ENCODE results near the gene FBXO11.
"Not testable (repeated sequence)": the region's sequence is repeated elsewhere in the genome, so short reads cannot be mapped to it uniquely, and the experiment has no call there.

Gene FBXO11

DNA sequence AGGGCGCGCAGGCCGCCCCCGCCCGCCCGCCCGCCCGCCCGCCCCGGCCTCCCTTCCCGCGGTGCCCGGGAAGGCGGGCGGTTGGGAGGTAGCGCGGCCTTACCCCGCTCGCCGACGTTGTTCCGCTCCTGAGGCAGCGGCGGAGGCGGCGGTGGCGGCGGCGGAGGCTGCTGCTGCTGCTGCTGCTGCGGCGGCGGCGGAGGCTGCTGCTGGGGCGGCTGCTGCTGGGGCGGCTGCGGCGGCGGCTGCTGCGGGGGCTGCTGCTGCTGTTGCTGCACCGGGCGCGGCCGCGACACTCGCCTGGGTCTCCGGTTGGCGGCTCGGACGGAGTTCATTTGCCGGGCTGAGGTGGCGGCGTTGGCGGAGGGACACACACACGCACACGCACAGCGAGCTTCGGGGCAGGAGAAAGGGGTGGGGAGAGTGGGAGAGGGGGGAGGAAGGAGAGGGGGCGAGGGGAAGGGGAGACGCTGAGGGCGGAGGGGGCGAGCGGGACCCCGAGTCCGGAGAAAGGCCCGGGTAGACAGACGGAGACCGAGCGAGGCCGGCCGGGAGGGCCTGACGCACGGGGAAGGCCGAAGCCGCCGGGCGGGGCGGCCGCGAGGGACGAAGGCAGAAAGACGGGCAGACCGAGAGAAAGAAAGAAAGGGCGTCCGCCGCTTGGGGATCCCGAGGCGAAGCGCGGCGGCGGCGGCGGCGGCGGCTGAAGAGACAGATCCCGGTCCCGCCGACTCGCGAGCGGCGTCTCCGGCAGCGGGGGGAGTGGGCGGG lies 727 bp downstream of the FBXO11 start:
- no peak for TF ChIP-seq CTCF (conservative IDR thresholded peaks at IDR 0.05; ENCODE audit: low read depth, low read length)
- peak; percentile 59 for DNase-seq (ENCODE audit: low read depth)
- peak overlapping the region; percentile 86 for H3K4me3 ChIP-seq (ENCODE audit: low read depth, low read length)

GRCh38 chr2:47903781-47904490 lies 2.4 kb downstream of the FBXO11 start:
- DNase-seq (ENCODE audit: low read depth): no peak
- TF ChIP-seq CTCF (conservative IDR thresholded peaks at IDR 0.05; ENCODE audit: low read depth, low read length): no peak
- H3K4me3 ChIP-seq (ENCODE audit: low read depth, low read length): peak overlapping the region; percentile 86

DNA sequence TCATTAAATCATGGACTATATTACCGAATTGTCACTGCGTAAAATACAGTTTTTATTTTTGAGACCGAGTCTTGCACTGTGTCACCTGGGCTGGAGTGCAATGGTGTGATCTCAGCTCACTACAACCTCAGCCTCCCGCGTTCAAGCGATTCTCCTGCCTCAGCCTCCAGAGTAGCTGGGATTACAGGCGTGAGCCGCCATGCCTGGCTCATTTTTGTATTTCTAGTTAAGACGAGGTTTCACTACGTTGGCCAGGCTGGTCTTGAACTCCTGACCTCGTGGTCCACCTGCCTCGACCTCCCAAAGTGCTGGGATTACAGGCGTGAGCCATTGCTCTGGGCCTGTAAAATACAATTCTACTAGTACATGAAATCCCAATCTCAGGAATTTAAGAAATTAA lies 4.4 kb downstream of the FBXO11 start:
- not testable (repeated sequence) for DNase-seq (ENCODE audit: low read depth); H3K4me3 ChIP-seq (ENCODE audit: low read depth, low read length)

- H3K4me3 ChIP-seq (ENCODE audit: low read depth, low read length): no peak overlapping the region
- TF ChIP-seq CTCF (conservative IDR thresholded peaks at IDR 0.05; ENCODE audit: low read depth, low read length): no peak
- DNase-seq (ENCODE audit: low read depth): no peak
These were observed 5.4 kb downstream of the FBXO11 start for GRCh38 chr2:47900857-47901256.

GRCh38 chr2:47899915-47900816 lies 6.1 kb downstream of the FBXO11 start:
- DNase-seq (ENCODE audit: low read depth): peak; percentile 22
- no peak overlapping the region for H3K4me3 ChIP-seq (ENCODE audit: low read depth, low read length)
- TF ChIP-seq CTCF (conservative IDR thresholded peaks at IDR 0.05; ENCODE audit: low read depth, low read length): no peak

GRCh38 chr2:47897883-47898731 lies 8.2 kb downstream of the FBXO11 start:
- DNase-seq (ENCODE audit: low read depth): no peak
- TF ChIP-seq CTCF (conservative IDR thresholded peaks at IDR 0.05; ENCODE audit: low read depth, low read length): no peak
- no peak overlapping the region for H3K4me3 ChIP-seq (ENCODE audit: low read depth, low read length)

DNA sequence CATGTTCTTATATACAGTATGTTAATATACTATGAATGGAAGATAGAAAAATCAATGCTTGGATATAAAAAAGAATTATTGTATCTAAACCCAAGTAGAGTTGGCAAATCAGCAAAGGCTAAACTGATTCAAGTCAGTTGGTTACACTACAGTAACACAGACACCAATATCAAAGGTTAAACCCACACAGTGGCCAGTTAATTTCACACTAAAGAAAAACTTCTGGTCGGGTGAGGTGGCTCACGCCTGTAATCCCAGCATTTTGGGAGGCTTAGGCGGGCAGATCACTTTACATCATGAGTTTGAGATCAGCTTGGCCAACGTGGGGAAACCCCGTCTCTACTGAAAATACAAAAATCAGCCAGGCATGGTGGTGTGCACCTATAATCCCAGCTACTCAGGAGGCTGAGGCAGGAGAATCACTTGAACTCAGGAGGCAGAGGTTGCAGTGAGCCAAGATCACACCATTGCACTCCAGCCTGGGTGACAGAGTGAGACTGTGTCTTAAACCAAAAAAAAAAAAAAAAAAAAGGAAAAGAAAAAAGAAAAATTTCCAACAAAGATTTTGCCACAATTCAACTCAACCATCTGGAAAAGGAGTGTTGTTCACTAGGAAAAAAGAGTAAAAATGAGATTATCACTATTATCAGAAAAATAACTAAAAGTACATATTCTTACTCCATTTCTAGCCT lies 9.0 kb downstream of the FBXO11 start:
- DNase-seq (ENCODE audit: low read depth); H3K4me3 ChIP-seq (ENCODE audit: low read depth, low read length): not testable (repeated sequence)
